Smooth muscle cell (in vitro differentiated cells): Measurements from ENCODE around the gene GRIP1. TPM values are rescaled to one million over a fixed set of nuclear protein-coding genes. Genes with fewer than 3 reads are reported as not detected.

Experiments used
- DNase-seq: peaks from one replicate; lab custom pipeline; 2025; ENCODE audit not compliant: unreplicated experiment; lab: John Stamatoyannopoulos, UW
- H2AFZ ChIP-seq: fragments of 200-600 bp; sonication (generic); 2 replicates; pipeline ENCODE4 v1.6.0; 2016; ENCODE audit warnings: antibody characterized with exemption, low read depth, mild to moderate bottlenecking
- H3F3A ChIP-seq: fragments of 200-600 bp; sonication (generic); 2 replicates; pipeline ENCODE4 v1.6.0; 2017; ENCODE audit warnings: antibody characterized with exemption, low read depth
- H3K27ac ChIP-seq: fragments of 200-600 bp; sonication (generic); 2 replicates; pipeline ENCODE4 v1.5.1; 2016; ENCODE audit warnings: low read depth, mild to moderate bottlenecking
- H3K27me3 ChIP-seq: fragments of 200-600 bp; sonication (generic); 2 replicates; pipeline ENCODE4 v1.6.1; 2016; ENCODE audit warnings: low read depth, mild to moderate bottlenecking
- H3K36me3 ChIP-seq: fragments of 200-600 bp; sonication (generic); 2 replicates; pipeline ENCODE4 v1.5.1; 2016; ENCODE audit warnings: low read depth
- H3K4me1 ChIP-seq: fragments of 200-600 bp; sonication (generic); 2 replicates; pipeline ENCODE4 v1.5.1; 2016; ENCODE audit warnings: low read depth
- H3K4me2 ChIP-seq: fragments of 200-600 bp; sonication (generic); 2 replicates; pipeline ENCODE4 v1.6.0; 2016; ENCODE audit warnings: mild to moderate bottlenecking
- H3K4me3 ChIP-seq: fragments of 200-600 bp; sonication (generic); 2 replicates; pipeline ENCODE4 v1.5.1; 2016; ENCODE audit warnings: mild to moderate bottlenecking
- H3K79me2 ChIP-seq: fragments of 200-600 bp; sonication (generic); 2 replicates; pipeline ENCODE4 v1.6.0; 2016; ENCODE audit warnings: low read depth, mild to moderate bottlenecking
- H3K9ac ChIP-seq: fragments of 200-600 bp; sonication (generic); 2 replicates; pipeline ENCODE4 v1.6.0; 2016; ENCODE audit warnings: low read depth
- H3K9me3 ChIP-seq: fragments of 200-600 bp; sonication (generic); replicated peaks from 2 replicates; pipeline ENCODE4 v1.5.1; 2016; ENCODE audit warnings: low read depth
- H4K20me1 ChIP-seq: fragments of 200-600 bp; sonication (generic); 2 replicates; pipeline ENCODE4 v1.6.0; 2016; ENCODE audit warnings: low read depth
- WGBS: methylation state at CpG from one replicate; pipeline ENCODE4 v1.1.7; 2016; ENCODE audit warnings: low lambda C conversion rate; 5-methylcytosine and 5-hydroxymethylcytosine counted together
- polyA plus RNA-seq: library from polyadenylated mRNA; unstranded; fragments of >200 nt; fragmentation: Nextera tagmentation; extraction: Ambion mirVana; gene quantifications from 2 replicates; pipeline ENCODE4 v1.2.1, GENCODE V29; 2016
- total RNA-seq: library from RNA; depleted of rRNA; stranded (reverse); fragments of >200 nt; gene quantifications from 2 replicates; pipeline ENCODE4 v1.2.3, GENCODE V29; 2014
- TF ChIP-seq, protein P1 (sequence below): fragments of 200-600 bp; sonication (generic); IDR thresholded peaks from 2 replicates; pipeline ENCODE4 v1.5.1; 2017; ENCODE audit warnings: borderline replicate concordance, mild to moderate bottlenecking, antibody characterized with exemption; ENCODE audit not compliant: insufficient read depth, poor library complexity, severe bottlenecking

The GRIP1 gene
- total and polyA plus RNA-seq, 2 experiments from 2014 or later, result 4.0 to 5.9 TPM

- TF ChIP-seq, protein P1, sequence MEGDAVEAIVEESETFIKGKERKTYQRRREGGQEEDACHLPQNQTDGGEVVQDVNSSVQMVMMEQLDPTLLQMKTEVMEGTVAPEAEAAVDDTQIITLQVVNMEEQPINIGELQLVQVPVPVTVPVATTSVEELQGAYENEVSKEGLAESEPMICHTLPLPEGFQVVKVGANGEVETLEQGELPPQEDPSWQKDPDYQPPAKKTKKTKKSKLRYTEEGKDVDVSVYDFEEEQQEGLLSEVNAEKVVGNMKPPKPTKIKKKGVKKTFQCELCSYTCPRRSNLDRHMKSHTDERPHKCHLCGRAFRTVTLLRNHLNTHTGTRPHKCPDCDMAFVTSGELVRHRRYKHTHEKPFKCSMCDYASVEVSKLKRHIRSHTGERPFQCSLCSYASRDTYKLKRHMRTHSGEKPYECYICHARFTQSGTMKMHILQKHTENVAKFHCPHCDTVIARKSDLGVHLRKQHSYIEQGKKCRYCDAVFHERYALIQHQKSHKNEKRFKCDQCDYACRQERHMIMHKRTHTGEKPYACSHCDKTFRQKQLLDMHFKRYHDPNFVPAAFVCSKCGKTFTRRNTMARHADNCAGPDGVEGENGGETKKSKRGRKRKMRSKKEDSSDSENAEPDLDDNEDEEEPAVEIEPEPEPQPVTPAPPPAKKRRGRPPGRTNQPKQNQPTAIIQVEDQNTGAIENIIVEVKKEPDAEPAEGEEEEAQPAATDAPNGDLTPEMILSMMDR, result no peak
- H3K27ac ChIP-seq, result no peak overlapping the region
Measured at GRCh38 chr12:66550626-66551025, 128.2 kb downstream of the GRIP1 start.

GRCh38 chr12:66549050-66549389 lies 129.9 kb downstream of the GRIP1 start:
- Histone ChIP-seq H3K9ac (no peak overlapping the region), H3F3A (no peaks in the 10 kb centered on the region), H2AFZ (no peak overlapping the region), H3K27me3 (no peaks in the 10 kb centered on the region), H4K20me1 (no peaks in the 10 kb centered on the region), H3K4me1 (no peaks in the 10 kb centered on the region), H3K4me2 (no peak overlapping the region), H3K4me3 (no peak overlapping the region), H3K27ac (no peak overlapping the region), H3K36me3 (no peaks in the 10 kb centered on the region), H3K9me3 (no peaks in the 10 kb centered on the region), H3K79me2 (no peaks in the 10 kb centered on the region)
- 75% methylated on average over 2 of the region's 2 CpGs for WGBS
- DNase-seq, result no peak
- TF ChIP-seq, protein P1, result no peak

More at GRCh38 chr12:66550626-66551025, 128.2 kb downstream of the GRIP1 start:
- DNase-seq, result no peak
- Histone ChIP-seq H3K4me2 (no peak overlapping the region), H3K27me3 (no peaks in the 10 kb centered on the region), H3K9ac (no peak overlapping the region), H3K79me2 (no peaks in the 10 kb centered on the region), H2AFZ (no peak overlapping the region), H3K9me3 (no peaks in the 10 kb centered on the region), H4K20me1 (no peaks in the 10 kb centered on the region), H3K36me3 (no peaks in the 10 kb centered on the region), H3K4me1 (no peaks in the 10 kb centered on the region), H3F3A (no peaks in the 10 kb centered on the region), H3K4me3 (no peak overlapping the region)
- 90% methylated on average over 5 of the region's 5 CpGs for WGBS

- Histone ChIP-seq H3K36me3 (no peaks in the 10 kb centered on the region), H3K27ac (no peak overlapping the region), H3K27me3 (no peaks in the 10 kb centered on the region), H3K4me2 (no peak overlapping the region), H2AFZ (no peak overlapping the region), H4K20me1 (no peaks in the 10 kb centered on the region), H3K79me2 (no peaks in the 10 kb centered on the region), H3K9ac (no peak overlapping the region), H3F3A (no peaks in the 10 kb centered on the region), H3K4me3 (no peak overlapping the region), H3K9me3 (no peaks in the 10 kb centered on the region), H3K4me1 (no peaks in the 10 kb centered on the region)
- no peak for DNase-seq
- 88% methylated on average over 4 of the region's 4 CpGs for WGBS
- TF ChIP-seq, protein P1, result no peak
Measured at GRCh38 chr12:66548338-66549049, 130.4 kb downstream of the GRIP1 start.

DNA sequence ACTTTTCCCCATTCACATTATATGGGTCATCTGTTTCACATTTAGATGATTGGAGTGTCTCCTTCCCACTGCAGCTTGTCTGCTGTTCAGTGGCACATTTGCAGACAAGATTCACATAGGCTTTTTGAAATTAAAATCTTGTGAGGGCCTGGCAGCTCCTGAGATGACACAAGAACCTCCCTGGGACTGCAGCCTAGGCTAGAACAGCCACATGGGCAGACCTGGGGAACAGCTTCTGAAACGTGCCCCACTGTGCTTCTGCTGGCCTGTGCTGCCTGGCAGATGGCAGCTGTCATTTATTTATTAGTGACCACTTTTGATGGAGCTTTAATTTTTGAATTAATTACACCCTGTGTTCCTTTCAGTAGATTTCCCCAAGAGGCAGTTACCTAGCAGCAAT lies 137.4 kb downstream of the GRIP1 start:
- Histone ChIP-seq H3F3A (no peaks in the 10 kb centered on the region), H3K79me2 (no peaks in the 10 kb centered on the region), H3K4me2 (no peak overlapping the region), H2AFZ (no peak overlapping the region), H3K9me3 (no peaks in the 10 kb centered on the region), H3K4me1 (no peaks in the 10 kb centered on the region), H3K9ac (no peak overlapping the region), H4K20me1 (no peaks in the 10 kb centered on the region), H3K27me3 (no peaks in the 10 kb centered on the region), H3K36me3 (no peaks in the 10 kb centered on the region), H3K27ac (no peak overlapping the region), H3K4me3 (no peak overlapping the region)
- TF ChIP-seq, protein P1, result no peak
- WGBS, result 100% methylated on average over 1 of the region's 1 CpG
- no peak for DNase-seq
